ENCODE measurements around the gene DGCR6.
"Not testable (repeated sequence)": the region's sequence is repeated elsewhere in the genome, so short reads cannot be mapped to it uniquely, and the experiment has no call there.

- not testable (repeated sequence) for TF ChIP-seq POLR2A, POLR2AphosphoS5 (IDR thresholded peaks at IDR 0.05)
- TF ChIP-seq, protein P1, sequence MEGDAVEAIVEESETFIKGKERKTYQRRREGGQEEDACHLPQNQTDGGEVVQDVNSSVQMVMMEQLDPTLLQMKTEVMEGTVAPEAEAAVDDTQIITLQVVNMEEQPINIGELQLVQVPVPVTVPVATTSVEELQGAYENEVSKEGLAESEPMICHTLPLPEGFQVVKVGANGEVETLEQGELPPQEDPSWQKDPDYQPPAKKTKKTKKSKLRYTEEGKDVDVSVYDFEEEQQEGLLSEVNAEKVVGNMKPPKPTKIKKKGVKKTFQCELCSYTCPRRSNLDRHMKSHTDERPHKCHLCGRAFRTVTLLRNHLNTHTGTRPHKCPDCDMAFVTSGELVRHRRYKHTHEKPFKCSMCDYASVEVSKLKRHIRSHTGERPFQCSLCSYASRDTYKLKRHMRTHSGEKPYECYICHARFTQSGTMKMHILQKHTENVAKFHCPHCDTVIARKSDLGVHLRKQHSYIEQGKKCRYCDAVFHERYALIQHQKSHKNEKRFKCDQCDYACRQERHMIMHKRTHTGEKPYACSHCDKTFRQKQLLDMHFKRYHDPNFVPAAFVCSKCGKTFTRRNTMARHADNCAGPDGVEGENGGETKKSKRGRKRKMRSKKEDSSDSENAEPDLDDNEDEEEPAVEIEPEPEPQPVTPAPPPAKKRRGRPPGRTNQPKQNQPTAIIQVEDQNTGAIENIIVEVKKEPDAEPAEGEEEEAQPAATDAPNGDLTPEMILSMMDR (IDR thresholded peaks at IDR 0.05) = not testable (repeated sequence)
Observed at GRCh38 chr22:18896037-18896657, 10.0 kb upstream of the DGCR6 start.
